ENCODE data around the gene SLC43A2.

DNA sequence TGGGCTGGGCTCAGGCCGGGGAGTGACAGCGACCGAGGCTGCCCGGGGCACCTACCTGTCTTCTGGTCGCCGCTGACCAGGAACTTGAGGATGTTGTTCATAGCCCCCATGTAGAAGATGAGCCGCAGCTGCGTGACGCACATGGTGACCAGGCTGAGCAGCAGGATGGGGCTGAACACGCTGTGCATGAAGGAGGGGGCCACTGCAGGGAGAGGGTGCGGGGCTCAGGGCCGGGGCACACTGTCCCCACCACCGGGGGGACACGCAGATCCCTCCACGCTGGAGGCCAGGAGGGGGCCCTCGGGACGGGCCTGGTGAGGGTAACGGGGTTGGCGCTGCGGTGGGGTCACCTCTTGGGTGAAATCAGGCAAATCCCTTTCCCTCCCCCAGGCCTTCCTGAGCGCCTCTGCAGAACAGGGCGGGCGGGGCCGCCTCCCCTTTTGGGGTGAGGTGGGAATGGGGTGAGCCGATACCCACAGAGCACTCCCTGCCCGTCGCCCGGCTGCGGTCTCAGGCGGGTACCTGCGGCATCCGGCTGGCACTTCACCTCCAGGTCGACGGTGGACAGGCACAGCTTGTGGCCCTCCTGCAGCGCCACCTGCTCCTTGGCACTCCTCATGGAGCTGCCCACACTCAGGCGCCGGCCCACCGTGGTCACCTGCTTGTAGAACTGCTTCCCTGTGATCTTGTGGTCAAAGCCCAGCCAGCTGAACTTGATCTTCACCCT is 37.7 kb downstream of the SLC43A2 start:
- TF ChIP-seq, protein P1, sequence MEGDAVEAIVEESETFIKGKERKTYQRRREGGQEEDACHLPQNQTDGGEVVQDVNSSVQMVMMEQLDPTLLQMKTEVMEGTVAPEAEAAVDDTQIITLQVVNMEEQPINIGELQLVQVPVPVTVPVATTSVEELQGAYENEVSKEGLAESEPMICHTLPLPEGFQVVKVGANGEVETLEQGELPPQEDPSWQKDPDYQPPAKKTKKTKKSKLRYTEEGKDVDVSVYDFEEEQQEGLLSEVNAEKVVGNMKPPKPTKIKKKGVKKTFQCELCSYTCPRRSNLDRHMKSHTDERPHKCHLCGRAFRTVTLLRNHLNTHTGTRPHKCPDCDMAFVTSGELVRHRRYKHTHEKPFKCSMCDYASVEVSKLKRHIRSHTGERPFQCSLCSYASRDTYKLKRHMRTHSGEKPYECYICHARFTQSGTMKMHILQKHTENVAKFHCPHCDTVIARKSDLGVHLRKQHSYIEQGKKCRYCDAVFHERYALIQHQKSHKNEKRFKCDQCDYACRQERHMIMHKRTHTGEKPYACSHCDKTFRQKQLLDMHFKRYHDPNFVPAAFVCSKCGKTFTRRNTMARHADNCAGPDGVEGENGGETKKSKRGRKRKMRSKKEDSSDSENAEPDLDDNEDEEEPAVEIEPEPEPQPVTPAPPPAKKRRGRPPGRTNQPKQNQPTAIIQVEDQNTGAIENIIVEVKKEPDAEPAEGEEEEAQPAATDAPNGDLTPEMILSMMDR (IDR thresholded peaks at IDR 0.05): no peak
- no peak for TF ChIP-seq POLR2A (IDR thresholded peaks at IDR 0.05)

All from body of pancreas (tissue), 4 donors.